Liver (tissue), 3 donors: ENCODE results near the gene LPAR1.

ENCODE experiments used
- FOXA1 ChIP-seq: IDR thresholded peaks from 2 replicates; pipeline ENCODE4 v1.6.1; 2016; ENCODE audit warnings: antibody characterized with exemption
- GABPA ChIP-seq, 2 donors: IDR thresholded peaks in 1 of 2; conservative IDR thresholded peaks in 1 of 2; 2 replicates each; pipeline ENCODE4 v1.6.1; 2016; ENCODE audit warnings: antibody characterized with exemption in 2 of 2, mild to moderate bottlenecking in 1 of 2, moderate library complexity in 1 of 2
- JUND ChIP-seq, 2 donors: IDR thresholded peaks; 2 replicates each; pipeline ENCODE4 v1.6.1; 2016; ENCODE audit warnings: antibody characterized with exemption in 2 of 2
- RAD21 ChIP-seq, 2 donors: IDR thresholded peaks; 2 replicates each; pipeline ENCODE4 v1.6.1; 2016; ENCODE audit warnings: antibody characterized with exemption in 2 of 2, mild to moderate bottlenecking in 2 of 2
- SP1 ChIP-seq: IDR thresholded peaks from 2 replicates; pipeline ENCODE4 v1.6.1; 2018; ENCODE audit warnings: antibody characterized with exemption, mild to moderate bottlenecking
- TAF1 ChIP-seq: conservative IDR thresholded peaks from 2 replicates; pipeline ENCODE4 v1.6.1; 2016; ENCODE audit warnings: antibody characterized with exemption, mild to moderate bottlenecking
- YY1 ChIP-seq: IDR thresholded peaks from 2 replicates; pipeline ENCODE4 v1.6.1; 2016; ENCODE audit warnings: antibody characterized with exemption, mild to moderate bottlenecking
- TF ChIP-seq, protein P1 (sequence below): fragments of 150-350 bp; IDR thresholded peaks from 2 replicates; pipeline ENCODE4 v1.5.1; 2017; ENCODE audit warnings: improper control_type of control experiment, low read depth, low read length; ENCODE audit not compliant: missing input control
- TF ChIP-seq, protein P2 (sequence below): IDR thresholded peaks from 2 replicates; pipeline ENCODE4 v1.6.1; 2016; ENCODE audit warnings: antibody characterized with exemption
- donor health status: healthy.
- donor health status: healthy.

DNA sequence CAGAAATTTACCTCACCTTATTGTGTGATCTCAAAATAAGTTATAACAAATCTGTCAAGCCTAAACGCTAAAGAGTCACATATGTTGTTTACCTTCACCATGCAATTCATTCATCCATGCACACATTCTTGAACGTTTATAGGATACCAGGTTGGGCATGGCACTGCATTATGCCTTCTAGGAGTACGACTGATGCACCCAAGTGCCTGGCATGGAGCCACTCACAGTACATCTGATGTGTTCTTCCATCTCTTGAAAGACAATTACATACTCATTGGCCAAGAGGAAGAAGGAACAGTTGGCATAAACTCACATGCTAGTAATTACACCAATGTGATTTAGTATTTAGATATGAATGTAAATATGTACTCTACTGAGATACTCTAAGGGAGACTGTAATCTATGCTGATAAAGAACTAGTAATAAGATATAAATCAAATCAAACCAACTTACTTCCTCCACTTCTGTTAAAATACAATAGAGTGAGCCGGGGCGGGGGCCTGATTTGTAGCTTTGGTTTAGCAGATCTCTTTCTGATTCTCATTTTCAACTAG lies 90.7 kb downstream of the LPAR1 start:
- TF ChIP-seq SP1 (no peak), JUND (IDR thresholded peaks at IDR 0.05) (no peak), TAF1 (no peak), RAD21 (IDR thresholded peaks at IDR 0.05) (no peak), YY1 (no peak), FOXA1 (no peak), GABPA (IDR thresholded peaks at IDR 0.05 in 1 of 2, conservative IDR thresholded peaks at IDR 0.05 in 1 of 2) (no peak)
- TF ChIP-seq, protein P1, sequence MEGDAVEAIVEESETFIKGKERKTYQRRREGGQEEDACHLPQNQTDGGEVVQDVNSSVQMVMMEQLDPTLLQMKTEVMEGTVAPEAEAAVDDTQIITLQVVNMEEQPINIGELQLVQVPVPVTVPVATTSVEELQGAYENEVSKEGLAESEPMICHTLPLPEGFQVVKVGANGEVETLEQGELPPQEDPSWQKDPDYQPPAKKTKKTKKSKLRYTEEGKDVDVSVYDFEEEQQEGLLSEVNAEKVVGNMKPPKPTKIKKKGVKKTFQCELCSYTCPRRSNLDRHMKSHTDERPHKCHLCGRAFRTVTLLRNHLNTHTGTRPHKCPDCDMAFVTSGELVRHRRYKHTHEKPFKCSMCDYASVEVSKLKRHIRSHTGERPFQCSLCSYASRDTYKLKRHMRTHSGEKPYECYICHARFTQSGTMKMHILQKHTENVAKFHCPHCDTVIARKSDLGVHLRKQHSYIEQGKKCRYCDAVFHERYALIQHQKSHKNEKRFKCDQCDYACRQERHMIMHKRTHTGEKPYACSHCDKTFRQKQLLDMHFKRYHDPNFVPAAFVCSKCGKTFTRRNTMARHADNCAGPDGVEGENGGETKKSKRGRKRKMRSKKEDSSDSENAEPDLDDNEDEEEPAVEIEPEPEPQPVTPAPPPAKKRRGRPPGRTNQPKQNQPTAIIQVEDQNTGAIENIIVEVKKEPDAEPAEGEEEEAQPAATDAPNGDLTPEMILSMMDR = no peak
- TF ChIP-seq, protein P2, sequence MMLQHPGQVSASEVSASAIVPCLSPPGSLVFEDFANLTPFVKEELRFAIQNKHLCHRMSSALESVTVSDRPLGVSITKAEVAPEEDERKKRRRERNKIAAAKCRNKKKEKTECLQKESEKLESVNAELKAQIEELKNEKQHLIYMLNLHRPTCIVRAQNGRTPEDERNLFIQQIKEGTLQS = no peak
